GM20431 (cell line): ENCODE measurements around the gene HNRNPA1.
"Not testable (repeated sequence)": the region's sequence is repeated elsewhere in the genome, so short reads cannot be mapped to it uniquely, and the experiment has no call there.

Source experiments
- in situ Hi-C: fragments of 300-500 bp; cut with MseI, MboI; formaldehyde crosslinking; loops from one replicate; pipeline ENCODE4 v1.15.0; 2020; ENCODE audit warnings: low sequenced_read_pairs; ENCODE audit not compliant: unreplicated experiment

HNRNPA1 gene

DNA sequence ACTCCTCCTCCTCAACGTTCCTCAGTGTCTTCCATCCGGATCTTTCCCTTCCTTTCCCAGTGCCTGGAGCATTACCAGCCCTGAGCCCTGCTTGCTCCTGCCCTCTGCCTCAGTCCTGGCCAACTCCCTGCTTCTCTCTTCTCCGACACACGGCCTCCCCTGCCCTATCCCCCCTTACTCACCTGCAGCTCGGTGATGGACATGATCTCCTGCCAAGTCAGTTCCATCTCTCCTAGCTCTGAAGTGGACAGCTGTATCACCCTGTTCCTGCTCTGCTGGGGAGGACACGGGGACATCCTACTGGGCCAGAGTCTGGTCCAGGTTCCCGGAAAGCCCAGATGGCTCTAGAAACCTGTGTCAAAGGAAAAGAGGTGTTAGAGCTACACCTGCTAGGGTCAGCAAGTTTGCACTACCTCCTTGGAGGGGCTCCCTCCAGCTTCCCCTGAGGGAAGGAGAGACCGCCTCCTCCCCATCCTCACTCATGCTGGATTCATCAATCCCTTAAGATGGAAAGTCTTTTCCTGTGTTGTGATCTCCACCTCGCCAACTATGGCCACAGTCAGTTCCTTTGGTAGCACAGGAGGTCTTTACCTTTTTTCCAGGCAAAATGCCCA lies 14.5 kb downstream of the HNRNPA1 start:
- in situ Hi-C loops, result no loop called here

DNA sequence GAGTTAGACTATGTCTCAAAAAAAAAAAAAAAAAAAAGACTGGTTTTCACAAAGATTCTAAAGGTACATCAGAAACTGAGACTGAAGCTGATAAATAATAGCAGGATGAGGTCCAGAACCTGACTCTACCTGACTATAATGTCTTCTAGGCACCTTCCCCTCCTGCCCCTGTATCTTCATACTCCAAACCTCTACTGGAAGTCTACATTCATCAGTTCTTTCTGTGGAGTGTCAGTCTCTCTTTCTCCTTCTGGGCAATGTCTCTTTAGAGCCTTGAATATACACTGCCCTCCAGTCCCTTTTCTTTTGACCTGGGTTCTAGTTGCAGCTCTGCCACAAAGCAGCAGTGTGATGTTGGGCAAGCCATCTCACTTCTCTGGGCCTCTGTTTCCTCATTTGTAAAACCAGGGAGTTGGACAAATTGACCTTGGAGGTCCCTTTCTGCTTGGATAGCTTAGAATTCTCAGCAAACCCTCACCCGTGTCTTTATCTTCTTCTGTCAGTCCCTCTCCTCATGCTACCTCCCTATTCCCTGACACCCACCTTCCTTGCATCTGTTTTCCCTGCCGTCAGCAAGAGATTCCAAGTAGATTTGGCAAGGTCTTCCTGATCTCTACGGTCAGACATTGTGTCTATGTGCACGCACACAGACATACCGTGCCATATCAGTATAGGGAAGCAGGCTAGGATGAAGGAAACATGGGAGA lies 16.0 kb downstream of the HNRNPA1 start:
- in situ Hi-C loops, result no loop called here

DNA sequence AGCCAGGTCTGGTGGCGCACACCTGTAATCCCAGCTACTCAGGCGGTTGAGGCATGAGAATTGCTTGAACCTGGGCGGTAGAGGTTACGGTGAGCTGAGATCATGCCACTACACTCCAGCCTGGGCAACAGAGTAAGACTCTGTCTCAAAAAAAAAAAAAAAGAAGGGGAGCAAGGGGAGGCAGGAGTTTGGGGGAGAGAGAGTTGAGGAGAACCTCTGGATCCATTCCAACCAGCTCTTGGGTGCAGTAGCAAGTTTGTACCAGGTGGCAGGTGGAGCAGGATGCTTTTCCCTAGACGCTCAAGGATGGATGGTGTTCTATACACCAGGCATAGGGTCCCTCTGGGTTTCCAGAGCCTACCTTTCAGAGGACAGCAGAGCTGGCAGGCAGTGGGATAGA lies 18.4 kb downstream of the HNRNPA1 start:
- in situ Hi-C loops, result no loop called here

DNA sequence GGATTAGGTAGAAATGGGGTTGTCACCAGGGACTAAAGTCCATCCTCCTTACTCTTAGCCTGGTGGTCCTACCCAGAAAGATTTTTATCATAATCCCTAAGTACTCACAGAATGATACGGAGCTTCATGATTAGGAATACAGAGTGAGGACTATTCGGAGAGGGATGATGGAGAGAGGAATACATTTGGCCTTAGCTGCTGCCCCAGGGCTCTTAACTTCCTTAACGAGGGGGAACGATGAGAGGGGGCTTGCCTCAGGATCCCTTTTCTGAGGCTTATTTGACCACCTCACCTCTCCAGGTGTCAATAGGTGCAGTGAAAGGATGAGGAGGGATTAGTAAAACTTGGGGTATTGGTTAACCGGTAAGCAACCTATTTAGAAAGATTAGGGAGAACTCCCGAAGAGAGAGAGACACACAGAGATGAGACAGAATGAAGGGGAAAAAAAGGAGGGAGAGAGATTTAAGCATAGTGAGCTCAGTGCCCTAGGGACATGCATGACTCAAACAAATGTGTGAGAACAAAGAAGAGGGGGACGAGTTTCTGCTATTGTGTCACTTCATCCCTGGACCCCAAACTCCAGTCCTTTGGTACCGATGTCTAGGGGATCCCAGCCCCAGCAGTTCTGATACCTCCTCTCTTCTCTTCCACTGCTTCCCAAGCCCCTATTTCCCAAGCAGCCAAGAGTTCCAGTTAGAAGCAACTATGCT lies 19.1 kb downstream of the HNRNPA1 start:
- in situ Hi-C loops, result no loop called here

DNA sequence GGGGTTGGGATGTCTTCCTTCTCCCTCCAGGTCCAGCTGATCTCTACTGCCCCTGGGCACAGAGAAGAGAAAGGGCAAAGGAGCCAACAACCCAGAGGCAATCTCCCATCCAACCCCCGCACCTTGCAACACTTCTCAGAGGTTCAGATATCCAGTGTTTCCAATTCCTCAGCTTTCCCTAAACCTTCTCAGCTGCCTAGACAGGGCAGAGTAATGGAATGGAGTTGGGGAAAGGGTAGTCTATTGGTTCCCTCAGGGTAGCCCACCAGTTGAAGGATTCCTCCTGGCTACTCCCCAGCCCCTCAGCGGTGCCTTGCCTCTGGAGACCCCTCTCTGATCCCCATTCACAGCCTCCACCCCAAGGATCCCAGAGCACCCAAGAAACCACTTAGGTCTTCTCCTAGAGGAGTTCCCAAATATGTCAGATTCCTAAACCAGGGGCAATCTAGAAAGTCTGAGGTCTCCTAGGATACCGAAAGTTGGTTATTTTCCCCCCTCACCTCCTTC lies 19.8 kb downstream of the HNRNPA1 start:
- in situ Hi-C loops, result no loop called here

DNA sequence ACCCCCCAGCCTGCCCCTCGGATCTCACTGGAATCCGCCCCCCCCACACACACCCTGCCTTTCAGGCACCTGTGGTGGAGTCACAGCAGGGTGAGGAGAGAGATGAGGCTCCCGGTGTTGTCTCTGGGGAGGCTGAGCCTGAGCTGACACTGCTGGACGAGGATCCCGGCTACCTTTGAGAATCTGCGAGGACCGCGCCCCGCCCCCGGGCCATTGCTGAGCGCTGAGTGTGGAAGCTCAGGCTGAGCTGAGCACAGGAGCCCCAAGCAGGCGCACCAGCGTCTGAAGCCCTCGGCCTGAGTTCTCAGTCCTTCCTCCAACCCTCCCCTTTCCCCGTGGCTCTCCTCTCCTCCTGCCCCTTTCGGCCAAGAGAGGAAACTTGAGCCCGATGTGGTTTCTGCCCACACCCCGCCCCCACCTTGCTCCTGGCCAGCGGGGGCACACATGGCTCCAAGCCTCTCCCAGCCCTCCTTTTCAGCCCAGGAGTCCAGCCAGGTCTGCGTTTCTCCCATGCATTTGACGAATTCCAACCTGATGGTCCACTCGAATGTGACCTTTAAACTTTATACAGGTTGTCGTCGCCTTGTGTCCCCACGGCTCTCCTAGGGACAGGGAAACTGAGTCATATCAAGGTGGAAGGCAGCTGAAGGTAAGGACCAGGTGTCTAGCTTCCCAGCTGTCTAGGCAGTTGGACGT lies 20.4 kb downstream of the HNRNPA1 start, which contains the start of gene NFE2:
Gene NFE2, minus strand, starts transcription at position 284 of the 696 bp plus-strand sequence. CDS start 5,767 bp downstream, outside the sequence.
- in situ Hi-C loops, result no loop called here

DNA sequence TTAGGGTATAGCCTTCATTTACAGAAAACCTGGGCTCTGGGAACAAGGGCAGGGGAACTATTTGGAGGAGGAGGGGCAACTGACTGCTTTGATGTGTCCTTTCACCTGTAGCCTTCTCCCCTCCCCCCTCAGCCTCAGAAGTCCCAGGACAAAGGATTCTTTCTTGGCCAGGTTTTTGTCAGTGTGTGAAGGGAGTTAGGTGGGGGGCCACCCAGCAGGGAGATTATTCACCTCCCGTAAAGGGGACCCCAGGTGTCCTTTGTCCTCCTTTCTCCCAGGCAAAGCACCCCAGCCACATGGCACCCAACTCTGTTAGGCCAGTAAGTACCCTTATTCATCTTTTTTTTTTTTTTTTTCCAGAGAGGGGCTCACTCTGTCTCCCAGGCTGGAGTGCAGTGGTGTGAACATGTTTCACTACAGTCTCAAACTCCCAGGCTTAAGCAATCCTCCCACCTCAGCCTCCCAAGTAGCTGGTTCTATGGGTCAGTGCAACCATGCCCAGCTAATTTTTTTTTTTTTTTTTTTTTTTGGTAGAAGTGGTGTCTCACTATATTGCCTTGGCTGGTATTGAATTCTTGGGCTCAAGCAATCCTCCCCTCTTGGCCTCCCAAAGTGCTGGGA lies 21.0 kb downstream of the HNRNPA1 start:
- in situ Hi-C loops, result no loop called here

DNA sequence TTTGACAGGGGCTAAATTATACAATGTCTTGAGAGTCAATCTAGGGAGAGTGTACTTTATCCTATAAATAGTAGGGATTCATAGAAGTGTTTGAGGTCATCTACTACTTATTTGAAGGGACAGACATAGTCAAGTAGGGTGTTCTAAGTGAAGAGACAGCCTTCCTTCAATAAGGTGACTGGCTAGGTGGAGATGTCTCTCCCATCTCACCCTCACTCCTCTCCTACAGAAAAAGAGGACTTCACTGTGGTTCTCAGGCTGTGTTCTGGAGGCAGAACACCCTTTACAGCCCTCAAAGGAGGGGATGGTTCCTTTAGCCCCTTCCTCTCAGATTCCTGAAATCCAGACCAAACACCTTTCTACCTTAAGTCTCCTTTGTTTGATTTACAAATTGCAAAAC lies 23.1 kb downstream of the HNRNPA1 start:
- in situ Hi-C loops, result no loop called here

DNA sequence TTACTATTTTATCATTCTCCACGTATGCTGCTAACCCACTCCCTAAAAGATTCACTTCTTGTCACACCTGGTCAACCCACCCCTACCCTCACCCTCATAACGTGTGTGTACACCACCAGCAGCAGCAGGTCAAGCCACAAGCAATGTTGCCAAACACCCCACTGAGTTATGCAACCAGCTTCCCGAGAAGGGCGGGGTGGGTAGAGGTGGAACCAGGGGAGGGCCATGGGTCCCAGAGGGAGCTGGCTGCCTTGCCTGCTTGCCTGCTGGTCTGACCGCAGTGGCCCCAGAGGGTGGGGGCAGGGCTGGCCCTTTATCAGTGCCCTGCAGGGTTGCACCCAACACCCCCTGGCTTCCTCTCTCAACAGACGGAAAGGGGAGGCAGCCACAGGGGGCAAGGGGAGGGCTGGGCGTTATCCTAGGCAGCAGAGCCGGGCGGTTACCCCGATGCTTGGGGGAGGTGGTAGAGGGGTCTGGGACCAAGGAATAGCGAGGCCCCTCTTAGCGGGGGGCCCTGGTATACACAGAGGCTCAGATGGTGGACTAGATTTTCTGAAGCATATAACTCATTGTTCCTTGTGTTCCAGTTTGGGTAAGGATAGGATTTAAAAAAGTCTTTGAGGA lies 23.8 kb downstream of the HNRNPA1 start:
- in situ Hi-C loops, result no loop called here

DNA sequence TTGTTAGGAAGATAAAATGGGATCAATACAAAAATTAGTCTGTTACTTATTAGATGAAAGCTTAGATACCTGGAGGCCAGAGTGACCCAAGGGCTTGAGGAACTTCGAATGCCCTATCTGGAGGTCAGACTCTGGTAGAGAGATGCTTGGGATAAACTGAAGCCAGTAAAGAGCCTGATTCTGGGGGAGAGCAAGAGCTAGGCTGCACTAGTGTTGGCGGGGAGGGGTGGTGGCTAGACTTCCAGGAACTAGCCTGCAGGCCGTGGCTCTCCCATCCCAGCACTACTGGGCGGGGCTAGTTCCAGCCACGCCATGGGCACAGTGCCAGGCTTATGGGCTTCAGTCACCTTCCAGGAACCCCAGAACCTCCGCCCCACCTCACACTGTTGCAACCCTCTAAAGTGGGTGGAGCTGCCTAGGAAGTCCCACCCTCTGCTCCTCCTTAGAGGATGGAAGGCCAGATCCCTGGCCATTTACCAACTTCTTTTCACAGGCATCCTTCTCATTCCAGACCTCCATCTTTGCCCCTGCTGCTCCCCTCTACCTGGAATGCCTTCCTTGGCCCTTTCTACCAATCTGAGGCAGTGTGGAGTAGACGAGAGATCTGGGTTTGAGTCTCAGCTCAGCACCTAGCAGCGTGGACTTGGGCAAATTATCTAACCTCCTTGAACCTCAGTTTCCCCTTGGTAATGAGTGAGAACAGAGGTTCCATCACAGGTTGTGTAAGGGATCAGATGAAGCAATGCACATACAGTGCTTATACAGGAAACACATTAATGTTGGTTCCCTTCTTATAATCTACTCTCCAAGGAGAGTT lies 26.6 kb downstream of the HNRNPA1 start:
- in situ Hi-C loops, result no loop called here

DNA sequence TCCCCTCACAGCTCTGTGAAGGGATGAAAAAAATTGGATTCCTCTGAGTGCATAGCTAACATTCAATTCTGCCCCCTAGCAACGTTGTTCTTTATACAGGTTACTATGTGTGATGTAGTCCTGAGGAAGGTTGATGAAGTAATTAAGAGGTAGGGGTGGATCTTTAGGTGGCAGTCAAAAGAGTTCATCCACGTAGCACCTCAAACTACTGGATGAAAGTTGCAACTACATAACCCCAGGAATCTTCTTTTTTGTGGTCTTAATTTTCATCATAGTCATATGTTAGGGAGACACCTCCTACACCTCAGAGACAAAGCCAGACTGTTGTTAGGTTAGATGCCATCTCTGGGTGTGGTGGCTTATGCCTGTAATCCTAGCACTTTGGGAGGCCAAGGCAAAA lies 30.5 kb downstream of the HNRNPA1 start:
- in situ Hi-C loops, result no loop called here

DNA sequence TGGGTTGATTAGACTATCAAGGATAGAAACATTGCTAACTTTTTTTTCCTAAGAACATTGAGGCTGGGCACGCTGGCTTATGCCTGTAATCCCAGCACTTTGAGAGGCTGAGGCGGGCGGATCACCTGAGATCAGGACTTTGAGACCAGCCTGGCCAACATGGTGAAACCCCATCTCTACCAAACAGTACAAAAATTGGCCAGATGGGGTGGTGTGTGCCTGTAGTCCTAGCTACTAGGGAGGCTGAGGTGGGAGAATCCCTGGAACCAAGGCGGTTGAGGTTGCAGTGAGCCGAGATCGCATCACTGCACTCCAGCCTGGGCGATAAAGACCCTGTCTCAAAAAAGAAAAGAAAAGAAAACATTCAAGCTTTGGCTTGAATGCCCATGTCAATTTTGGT lies 31.8 kb downstream of the HNRNPA1 start:
- in situ Hi-C loops, result not testable (repeated sequence)

DNA sequence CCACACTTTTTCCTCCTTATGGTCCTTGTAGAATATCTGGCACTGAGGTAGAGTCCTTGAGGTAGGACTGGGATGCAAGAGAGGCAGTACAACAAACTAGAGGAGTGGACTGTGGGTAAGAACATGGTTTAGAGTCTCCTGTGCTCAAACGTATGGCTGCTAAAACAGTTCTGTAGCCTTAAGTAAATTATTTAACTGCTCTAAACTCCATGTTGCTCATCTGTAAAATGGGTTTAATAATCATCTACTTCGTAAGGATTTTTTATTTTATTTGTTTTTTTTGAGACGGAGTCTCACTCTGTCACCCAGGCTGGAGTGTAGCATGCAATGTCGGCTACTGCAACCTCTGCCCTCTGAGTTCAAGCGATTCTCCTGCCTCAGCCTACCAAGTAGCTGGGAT lies 40.8 kb downstream of the HNRNPA1 start:
- in situ Hi-C loops, result no loop called here

DNA sequence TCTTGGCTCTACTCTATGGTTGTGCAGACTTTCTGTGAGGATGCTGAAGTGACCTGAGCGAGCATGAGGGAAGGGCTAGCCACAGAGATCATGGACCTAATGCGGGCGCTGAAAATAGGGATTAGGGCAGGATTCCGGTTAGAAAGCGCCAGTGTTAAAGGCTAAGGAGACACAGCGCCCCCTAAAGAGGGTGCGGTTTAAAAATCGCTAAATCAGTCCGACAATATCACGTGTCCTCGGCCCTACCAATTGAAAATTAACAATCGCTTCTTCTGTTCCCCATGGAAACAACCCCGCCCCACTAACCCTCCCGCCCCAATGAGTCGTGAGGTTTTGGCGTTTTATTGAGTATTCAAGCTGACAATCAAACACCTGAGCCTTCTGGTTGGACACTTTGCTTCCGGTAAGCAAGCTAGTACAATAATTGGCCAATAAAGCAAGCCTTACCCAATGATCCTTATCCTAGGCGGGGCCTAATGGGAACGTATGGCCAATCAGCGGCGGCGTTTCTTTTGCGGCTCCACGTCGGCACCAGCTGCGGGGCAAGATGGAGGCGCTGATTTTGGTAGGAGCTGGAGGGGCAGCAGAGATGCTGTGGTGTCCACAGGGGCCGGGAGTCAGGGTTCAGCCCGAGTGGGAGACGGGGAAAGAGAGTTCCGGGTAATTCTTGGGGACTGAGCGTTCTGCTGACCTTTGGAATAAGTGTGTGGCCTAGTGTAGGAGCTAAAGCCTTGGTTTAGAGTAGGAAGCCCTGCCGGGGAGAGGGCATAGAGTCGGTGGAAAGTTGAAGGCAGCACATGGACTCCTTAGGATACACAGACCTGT lies 44.3 kb downstream of the HNRNPA1 start, which contains the start of gene COPZ1:
Gene COPZ1, plus strand, starts transcription at position 515 of the 825 bp plus-strand sequence. Its CDS starts 33 bp downstream, at position 548.
- in situ Hi-C loops, result no loop called here

DNA sequence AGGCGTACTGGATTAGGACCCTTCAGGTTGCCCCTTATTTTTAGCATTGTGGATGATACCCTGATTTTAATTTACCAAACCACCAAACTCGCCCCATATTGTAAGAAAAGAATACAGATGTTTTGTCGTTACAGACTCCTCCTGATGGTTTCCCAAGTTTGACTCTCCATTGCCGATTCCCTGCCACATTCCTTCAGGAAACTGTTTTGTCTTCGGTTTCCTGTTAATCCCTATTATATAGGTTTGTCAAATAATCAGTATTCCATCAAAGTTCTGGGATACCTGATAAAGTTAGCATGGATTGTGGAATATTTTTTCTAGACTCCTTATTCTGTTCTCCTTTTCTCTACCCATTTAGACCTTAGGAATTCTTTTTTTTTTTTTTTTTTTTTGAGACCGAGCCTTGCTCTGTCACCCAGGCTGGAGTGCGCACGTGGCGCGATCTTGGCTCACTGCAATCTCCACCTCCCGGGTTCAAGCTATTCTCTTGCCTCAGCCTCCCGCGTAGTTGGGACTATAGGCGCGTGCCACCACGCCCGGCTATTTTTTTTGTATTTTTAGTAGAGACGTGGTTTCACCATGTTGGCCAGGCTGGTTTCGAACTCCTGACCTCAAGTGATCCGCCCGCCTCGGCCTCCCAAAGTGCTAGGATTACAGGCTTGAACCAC lies 45.0 kb downstream of the HNRNPA1 start:
- in situ Hi-C loops, result not testable (repeated sequence)

DNA sequence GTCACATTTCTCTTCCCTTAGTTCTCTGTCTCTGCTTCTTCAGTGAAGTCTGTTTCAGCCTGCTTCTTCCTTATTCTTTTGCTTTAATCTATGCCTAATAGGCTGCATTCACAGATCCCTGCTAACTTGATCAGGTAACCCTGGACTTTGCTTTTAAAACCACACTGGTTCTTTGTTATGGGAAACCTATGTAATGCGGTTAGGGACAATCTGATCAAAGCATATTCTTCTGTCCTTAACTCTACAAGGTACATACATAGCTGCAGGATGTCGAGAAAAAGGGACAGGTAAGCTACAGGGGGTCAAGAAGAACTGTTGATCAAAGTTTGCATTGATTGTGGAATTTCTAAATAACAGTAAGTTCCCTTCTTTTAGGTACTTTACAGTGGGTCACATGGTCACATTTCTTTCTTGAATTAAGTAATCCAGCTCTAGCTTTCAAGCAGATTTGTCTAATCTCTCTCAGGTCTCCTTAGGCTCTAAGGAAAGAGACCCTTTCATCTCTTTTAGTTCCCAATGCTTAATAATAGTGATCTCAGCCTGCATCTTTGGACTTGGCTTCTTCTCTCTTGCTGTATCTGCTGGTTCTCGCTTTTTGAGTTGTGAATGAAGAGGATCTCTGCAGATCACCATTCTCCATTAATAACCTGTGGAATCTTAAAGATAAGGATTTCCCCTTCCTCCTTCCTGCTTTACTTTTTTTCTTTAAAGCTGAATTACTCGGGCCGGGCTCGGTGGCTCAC lies 48.2 kb downstream of the HNRNPA1 start:
- in situ Hi-C loops, result no loop called here

DNA sequence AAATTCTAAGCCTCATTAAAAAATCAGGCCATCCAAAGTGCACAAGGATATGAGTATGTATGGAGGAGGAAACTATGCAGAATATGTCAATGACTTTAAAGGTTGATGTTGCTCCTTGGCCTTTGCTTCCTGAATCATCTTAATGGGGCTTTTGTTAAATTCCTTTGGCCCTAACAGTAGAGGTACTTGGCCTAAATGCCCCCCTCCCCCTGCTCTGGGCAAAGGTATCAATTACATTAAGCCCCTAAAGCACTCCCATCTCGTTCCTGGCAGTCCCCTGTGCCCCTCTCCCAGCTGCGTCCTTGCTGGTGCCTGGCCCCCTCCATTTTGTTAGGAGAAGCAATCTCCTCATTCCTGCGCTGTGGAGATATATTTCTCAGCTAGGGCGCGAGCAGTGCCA lies 49.2 kb downstream of the HNRNPA1 start:
- in situ Hi-C loops, result no loop called here
